Measurements from ENCODE around the gene ARHGEF3.

ARHGEF3 gene

DNA sequence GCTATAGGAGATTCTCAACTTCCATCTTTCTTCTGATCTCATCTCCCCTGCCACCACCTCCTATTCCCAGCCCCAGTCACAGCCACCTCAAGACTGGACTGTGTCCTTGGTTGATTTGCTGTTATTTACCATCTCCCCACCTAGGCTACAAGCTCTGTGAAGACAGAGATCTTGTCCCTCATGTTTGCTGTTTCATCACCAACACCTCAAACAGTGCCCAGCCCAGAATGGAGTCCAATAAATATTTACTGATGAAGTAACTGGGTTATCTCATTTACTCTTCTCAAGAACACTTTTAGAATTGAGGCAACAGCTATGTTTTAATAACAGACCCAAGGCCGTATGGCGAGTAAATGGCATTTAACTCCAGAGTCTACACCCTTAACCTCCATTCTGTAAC lies 29.1 kb upstream of the ARHGEF3 start:
- no peak for TF ChIP-seq CTCF (IDR thresholded peaks at IDR 0.05)
- no peak for TF ChIP-seq ZFX (IDR thresholded peaks at IDR 0.05; ENCODE audit: borderline replicate concordance)
- no peak overlapping the region for H3K27ac ChIP-seq

DNA sequence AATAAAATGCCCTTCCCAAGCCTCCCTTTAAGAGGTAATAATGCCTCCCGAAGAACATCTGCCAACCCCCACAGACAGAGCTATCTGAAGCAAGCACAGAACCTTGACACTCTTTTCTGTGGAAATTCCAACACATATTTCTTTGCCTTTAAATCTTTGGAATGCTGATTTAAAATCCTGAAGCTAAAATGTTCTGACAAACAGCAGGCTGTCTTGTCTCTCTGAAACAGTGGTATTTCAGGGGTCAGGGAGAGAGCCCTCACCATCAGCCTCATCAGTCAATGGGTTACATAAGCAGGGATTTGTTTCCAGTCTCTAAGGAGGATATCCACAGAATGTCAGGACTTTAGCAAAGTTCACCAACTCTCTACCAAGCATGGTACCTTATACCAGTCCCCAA lies 27.8 kb upstream of the ARHGEF3 start:
- H3K27ac ChIP-seq = no peak overlapping the region
- no peak for TF ChIP-seq CTCF (IDR thresholded peaks at IDR 0.05)
- no peak for TF ChIP-seq ZFX (IDR thresholded peaks at IDR 0.05; ENCODE audit: borderline replicate concordance)

- no peak overlapping the region for H3K27ac ChIP-seq
- TF ChIP-seq ZFX (IDR thresholded peaks at IDR 0.05; ENCODE audit: borderline replicate concordance) = no peak
- no peak for TF ChIP-seq CTCF (IDR thresholded peaks at IDR 0.05)
Measured at GRCh38 chr3:56826831-56827722, 25.3 kb upstream of the ARHGEF3 start.

- no peak for TF ChIP-seq ZFX (IDR thresholded peaks at IDR 0.05; ENCODE audit: borderline replicate concordance)
- no peak for TF ChIP-seq CTCF (IDR thresholded peaks at IDR 0.05)
- no peak overlapping the region for H3K27ac ChIP-seq
Measured at GRCh38 chr3:56825567-56826438, 24.1 kb upstream of the ARHGEF3 start.

DNA sequence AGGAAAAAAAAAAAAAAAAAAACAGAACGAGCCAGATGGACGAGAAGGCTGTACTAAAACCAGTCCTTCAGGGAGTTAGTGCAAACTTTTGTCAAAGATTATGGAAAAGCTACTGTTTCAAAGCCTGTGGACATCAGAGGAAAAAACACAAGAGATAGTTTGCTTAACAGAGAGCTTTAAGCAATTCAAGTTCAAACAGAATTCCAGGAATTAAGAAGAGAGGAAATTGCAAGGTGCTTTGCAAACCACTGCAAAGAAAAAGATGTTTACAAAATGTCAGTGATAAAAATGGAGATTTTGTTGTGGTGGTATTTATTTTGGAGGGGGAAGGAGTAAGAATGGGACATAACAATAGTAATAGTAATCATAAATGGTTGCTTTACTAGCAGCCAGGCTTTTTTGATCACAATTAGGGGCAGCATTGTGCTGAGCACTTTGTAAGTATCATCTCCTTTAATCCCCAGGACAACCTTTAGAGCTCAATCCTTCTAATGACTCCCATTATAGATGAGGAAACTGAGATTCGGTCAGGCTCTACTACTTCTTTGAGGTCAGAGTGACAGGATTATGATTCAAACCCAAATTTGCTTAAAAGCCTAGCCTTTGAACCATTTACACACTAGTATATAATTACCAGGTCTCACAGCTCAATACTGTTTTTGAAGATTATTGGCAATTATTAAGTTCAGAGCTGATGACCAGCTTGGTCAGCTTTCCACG lies 22.4 kb upstream of the ARHGEF3 start:
- H3K27ac ChIP-seq = no peak overlapping the region

DNA sequence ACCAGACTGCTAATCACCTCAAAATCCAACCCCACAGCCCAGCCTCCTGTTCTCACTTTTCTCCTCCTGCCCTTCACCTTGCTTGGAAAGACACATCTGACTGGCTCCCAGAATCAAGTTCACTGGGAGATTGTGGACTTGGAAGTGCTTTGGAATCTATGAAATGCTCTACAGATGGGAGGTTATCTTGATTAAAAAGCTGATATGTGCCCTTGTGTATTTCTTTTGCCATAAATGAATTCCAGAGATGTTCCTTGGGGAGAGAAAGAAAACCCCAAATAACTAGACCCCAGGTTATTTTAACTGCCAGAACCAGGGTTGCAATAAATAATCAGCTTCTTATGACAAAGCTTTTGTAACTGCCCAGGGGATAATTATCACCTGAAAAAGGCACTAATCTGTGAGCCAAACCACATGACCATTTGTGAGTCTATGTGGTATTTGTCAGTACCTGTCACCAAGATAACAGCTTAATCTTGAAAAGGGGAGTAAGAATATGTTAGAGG lies 21.7 kb upstream of the ARHGEF3 start:
- TF ChIP-seq CTCF (IDR thresholded peaks at IDR 0.05) = no peak
- TF ChIP-seq ZFX (IDR thresholded peaks at IDR 0.05; ENCODE audit: borderline replicate concordance) = no peak
- H3K27ac ChIP-seq = no peak overlapping the region

More for the DNA sequence above, 22.4 kb upstream of the ARHGEF3 start:
- TF ChIP-seq ZFX (IDR thresholded peaks at IDR 0.05; ENCODE audit: borderline replicate concordance) = no peak
- TF ChIP-seq CTCF (IDR thresholded peaks at IDR 0.05) = no peak
